GM21576 (cell line): ENCODE data around the gene TTC29.
"Not testable (repeated sequence)": the region's sequence is repeated elsewhere in the genome, so short reads cannot be mapped to it uniquely, and the experiment has no call there.

ENCODE experiments used
- ATAC-seq: cut with Tn5 transposase; IDR thresholded peaks from one replicate; pipeline ENCODE4 v1.9.1; 2021; ENCODE audit warnings: mild to moderate bottlenecking, moderate library complexity; ENCODE audit not compliant: unreplicated experiment

The TTC29 gene

DNA sequence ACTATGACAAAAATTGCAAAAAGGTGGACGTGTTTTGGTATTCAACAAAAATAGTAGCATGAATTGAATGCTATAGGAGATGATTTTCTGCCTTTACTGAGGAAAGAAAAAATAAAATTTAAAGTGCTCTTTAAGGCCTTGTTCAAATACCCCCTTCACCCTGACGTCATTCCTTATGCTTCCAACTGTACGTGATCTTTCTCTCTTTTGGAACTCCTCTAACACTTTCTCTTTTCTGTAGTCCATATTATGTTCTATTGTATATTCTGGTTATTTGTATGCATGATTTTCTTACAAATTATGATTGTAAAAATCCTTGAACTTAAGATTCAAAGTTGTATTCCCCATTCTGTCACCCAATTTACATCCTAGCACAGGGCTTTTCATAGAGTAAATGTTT, 206.5 kb downstream of the TTC29 start:
- ATAC-seq: no peak

DNA sequence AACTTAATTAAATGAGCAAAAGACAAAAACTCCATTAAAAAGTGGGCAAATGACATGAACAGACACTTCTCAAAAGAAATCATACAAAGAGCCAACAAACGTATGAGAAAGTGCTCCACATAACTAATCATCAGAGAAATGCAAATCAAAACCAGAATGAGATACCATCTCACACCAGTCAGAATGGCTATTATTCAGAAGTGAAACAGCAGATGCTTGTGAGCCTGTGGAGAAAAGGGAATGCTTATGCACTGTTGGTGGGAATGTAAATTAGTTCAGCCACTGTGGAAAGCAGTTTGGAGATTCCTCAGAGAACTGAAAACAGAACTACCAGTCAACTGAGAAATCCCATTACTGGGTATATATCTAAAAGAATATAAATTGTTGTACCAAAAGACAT, 222.1 kb downstream of the TTC29 start:
- not testable (repeated sequence) for ATAC-seq

DNA sequence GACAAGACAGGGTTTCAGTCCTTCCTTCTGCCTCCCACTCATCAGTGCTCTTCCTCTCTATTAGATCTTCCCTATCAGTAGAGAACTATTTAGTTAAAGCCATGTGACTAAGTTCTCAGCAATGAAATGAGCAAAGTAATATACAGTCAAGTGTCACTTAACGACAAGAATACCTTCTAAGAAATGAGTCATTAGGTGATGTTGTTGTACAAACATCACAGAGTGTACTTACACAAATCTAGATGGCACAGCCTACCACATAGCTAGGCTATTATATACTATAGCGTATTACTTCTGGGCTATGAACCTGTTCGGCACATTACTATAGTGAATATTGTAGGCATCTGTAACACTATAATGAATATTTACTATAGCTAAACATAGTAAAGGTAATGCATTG, 235.7 kb downstream of the TTC29 start:
- ATAC-seq: no peak

DNA sequence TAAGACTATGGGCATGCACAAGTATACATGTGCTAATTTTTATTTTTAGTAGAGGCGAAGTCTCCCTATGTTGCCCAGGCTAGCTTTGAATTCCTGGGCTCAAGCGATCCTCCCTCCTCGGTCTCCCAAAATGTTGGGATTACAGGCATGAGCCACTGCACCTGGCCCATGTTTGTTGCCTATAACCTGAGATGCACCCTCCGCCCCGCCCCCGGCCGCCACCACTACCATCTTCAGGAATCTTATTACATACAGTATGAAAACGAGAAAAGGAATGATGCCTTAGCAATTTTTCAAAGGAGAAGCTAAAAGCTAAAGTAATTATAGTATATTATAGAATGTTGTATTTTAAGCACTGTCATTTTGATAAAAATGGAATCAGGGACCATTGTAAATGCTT, 245.8 kb downstream of the TTC29 start:
- no peak for ATAC-seq

DNA sequence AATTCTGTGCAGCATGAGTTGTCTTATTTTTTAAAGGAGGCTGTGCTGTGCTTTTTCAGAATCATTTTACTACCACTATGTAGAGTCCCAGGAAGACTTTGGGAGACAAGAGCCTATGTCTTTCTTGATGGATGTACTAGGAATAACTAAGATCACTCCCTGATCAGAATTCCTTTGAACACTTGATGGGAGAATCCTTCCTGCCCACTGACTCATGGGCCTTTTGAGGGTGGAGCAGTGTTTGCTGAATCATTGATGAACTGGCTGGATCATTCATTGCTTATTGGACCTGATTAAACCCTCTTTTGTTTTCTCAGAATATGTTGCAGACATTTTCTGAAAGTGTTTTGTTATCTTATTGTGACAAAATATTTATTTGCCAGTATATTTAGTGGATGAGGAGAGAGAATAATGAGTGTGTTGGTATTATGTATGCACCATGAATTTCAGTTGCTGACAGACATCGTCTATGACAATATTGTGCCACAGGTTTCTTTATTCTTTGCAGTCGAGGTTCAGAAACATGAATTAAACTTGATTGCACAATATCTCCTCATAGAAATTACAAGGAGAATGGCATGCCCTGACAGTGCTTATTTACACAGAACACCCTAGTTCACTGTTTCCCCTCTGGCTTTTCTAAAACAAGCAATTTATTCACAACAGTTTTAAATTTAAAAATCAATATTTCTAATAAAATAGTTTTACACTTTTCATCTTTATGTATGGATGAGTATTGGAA, 270.7 kb downstream of the TTC29 start:
- no peak for ATAC-seq

DNA sequence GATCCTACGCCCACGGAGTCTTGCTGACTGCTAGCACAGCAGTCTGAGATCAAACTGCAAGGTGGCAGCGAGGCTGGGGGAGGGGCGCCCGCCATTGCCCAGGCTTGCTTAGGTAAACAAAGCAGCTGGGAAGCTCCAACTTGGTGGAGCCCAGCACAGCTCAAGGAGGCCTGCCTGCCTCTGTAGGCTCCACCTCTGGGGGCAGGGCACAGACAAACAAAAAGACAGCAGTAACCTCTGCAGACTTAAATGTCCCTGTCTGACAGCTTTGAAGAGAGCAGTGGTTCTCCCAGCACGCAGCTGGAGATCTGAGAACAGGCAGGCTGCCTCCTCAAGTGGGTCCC, 281.7 kb downstream of the TTC29 start:
- not testable (repeated sequence) for ATAC-seq

DNA sequence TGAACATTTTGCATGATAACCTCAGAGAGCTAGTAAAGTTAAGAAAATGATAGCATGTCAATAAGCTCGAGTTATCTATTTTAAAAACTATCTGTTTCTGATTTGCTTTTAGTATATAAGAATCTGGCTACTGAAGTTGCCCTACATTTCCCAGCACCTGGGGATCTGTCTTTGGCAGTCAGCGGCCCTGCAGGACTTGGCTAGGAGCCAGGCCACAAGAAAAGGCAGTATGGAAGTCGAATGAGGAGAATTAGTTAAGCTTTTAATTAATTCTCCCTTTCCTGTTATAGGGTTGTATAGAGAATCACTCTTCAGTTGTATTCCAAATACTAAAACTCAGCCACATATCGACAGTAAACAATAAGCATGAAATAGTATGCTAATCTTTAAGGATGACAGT, 284.3 kb downstream of the TTC29 start:
- no peak for ATAC-seq
